Measurements from ENCODE around the gene TMEM87B. TPM values are rescaled to one million over a fixed set of nuclear protein-coding genes. Genes with fewer than 3 reads are reported as not detected.
A peak's percentile ranks its signal among the peaks of the same experiment; 100 is the strongest.

Gene TMEM87B
- polyA plus RNA-seq, 1 donor from 2014 or later = 12.8 TPM

- Histone ChIP-seq H4K20me1 (ENCODE audit: insufficient read depth) (no peaks in the 10 kb centered on the region), H3K4me3 (ENCODE audit: low read length) (peak overlapping the region; percentile 95), H3F3A (ENCODE audit: insufficient read depth, low read length, poor library complexity, severe bottlenecking) (peaks cover 7% of the 10 kb centered on the region), H3K27ac (ENCODE audit: low read length) (peak overlapping the region; percentile 77), H3K9me2 (ENCODE audit: insufficient read depth, low read length) (no peaks in the 10 kb centered on the region), H2AFZ (ENCODE audit: low read depth, low read length) (peak overlapping the region; percentile 76), H3K36me3 (ENCODE audit: insufficient read depth, low read length) (no peaks in the 10 kb centered on the region), H3K4me2 (ENCODE audit: low read length) (peak overlapping the region; percentile 47), H3K9me3 (ENCODE audit: low read length) (no peaks in the 10 kb centered on the region), H3K27me3 (ENCODE audit: insufficient read depth, low read depth, low read length) (no peaks in the 10 kb centered on the region), H3K79me2 (replicated peaks; ENCODE audit: insufficient read depth, low read length) (no peaks in the 10 kb centered on the region), H3K9ac (ENCODE audit: low read length) (peak overlapping the region; percentile 83)
- TF ChIP-seq TAF1 (IDR thresholded peaks at IDR 0.05; ENCODE audit: low read depth) = no peak
Observed at GRCh38 chr2:112055730-112056625, 909 bp downstream of the TMEM87B start.

GRCh38 chr2:112056626-112056987 is 1.5 kb downstream of the TMEM87B start:
- H3K9me3 ChIP-seq (ENCODE audit: low read length) = no peaks in the 10 kb centered on the region
- no peaks in the 10 kb centered on the region for H4K20me1 ChIP-seq (ENCODE audit: insufficient read depth)
- no peaks in the 10 kb centered on the region for H3K36me3 ChIP-seq (ENCODE audit: insufficient read depth, low read length)
- H3K9ac ChIP-seq (ENCODE audit: low read length) = no peak overlapping the region
- TF ChIP-seq REST (IDR thresholded peaks at IDR 0.05; ENCODE audit: borderline replicate concordance) (no peak), SMC3 (conservative IDR thresholded peaks at IDR 0.05; ENCODE audit: poor library complexity) (no peak), CTCF (IDR thresholded peaks at IDR 0.05; ENCODE audit: poor library complexity, severe bottlenecking) (no peak), RAD21 (conservative IDR thresholded peaks at IDR 0.05) (no peak), POLR2AphosphoS5 (IDR thresholded peaks at IDR 0.05) (no peak), EZH2 (IDR thresholded peaks at IDR 0.05; ENCODE audit: borderline replicate concordance, insufficient read depth, low read length, poor library complexity, severe bottlenecking) (no peak), EP300 (conservative IDR thresholded peaks at IDR 0.05; ENCODE audit: poor library complexity, severe bottlenecking) (no peak), TAF1 (IDR thresholded peaks at IDR 0.05; ENCODE audit: low read depth) (no peak), MXI1 (conservative IDR thresholded peaks at IDR 0.05; ENCODE audit: poor library complexity, severe bottlenecking) (no peak)
- H3K27ac ChIP-seq (ENCODE audit: low read length) = no peak overlapping the region
- H2AFZ ChIP-seq (ENCODE audit: low read depth, low read length) = no peak overlapping the region
- H3K4me2 ChIP-seq (ENCODE audit: low read length) = no peak overlapping the region
- H3F3A ChIP-seq (ENCODE audit: insufficient read depth, low read length, poor library complexity, severe bottlenecking) = peaks cover 7% of the 10 kb centered on the region
- H3K4me3 ChIP-seq (ENCODE audit: low read length) = peak overlapping the region; percentile 95
- no peaks in the 10 kb centered on the region for H3K9me2 ChIP-seq (ENCODE audit: insufficient read depth, low read length)
- no peaks in the 10 kb centered on the region for H3K79me2 ChIP-seq (replicated peaks; ENCODE audit: insufficient read depth, low read length)
- no peaks in the 10 kb centered on the region for H3K27me3 ChIP-seq (ENCODE audit: insufficient read depth, low read depth, low read length)

Data from neural cell (in vitro differentiated cells).